ENCODE measurements around the gene THAP8.
"Not testable (repeated sequence)": the region's sequence is repeated elsewhere in the genome, so short reads cannot be mapped to it uniquely, and the experiment has no call there.

Gene THAP8

GRCh38 chr19:36073121-36073876 is 19.2 kb upstream of the THAP8 start:
- H3K4me3 ChIP-seq (ENCODE audit: low read length): no peak overlapping the region
- DNase-seq (ENCODE audit: low read depth, low spot score): no peak

GRCh38 chr19:36072081-36072480 is 18.0 kb upstream of the THAP8 start:
- no peak overlapping the region for H3K4me3 ChIP-seq (ENCODE audit: low read length)
- DNase-seq (ENCODE audit: low read depth, low spot score): no peak

GRCh38 chr19:36068810-36069499 is 14.9 kb upstream of the THAP8 start:
- DNase-seq (ENCODE audit: low read depth, low spot score); H3K4me3 ChIP-seq (ENCODE audit: low read length): not testable (repeated sequence)

GRCh38 chr19:36067681-36068080 is 13.6 kb upstream of the THAP8 start:
- no peak overlapping the region for H3K4me3 ChIP-seq (ENCODE audit: low read length)
- DNase-seq (ENCODE audit: low read depth, low spot score): no peak

- H3K4me3 ChIP-seq (ENCODE audit: low read length): no peak overlapping the region
- DNase-seq (ENCODE audit: low read depth, low spot score): no peak
Measured at GRCh38 chr19:36064826-36065225, 10.7 kb upstream of the THAP8 start.

GRCh38 chr19:36061367-36061766 is 7.3 kb upstream of the THAP8 start:
- H3K4me3 ChIP-seq (ENCODE audit: low read length): no peak overlapping the region
- no peak for DNase-seq (ENCODE audit: low read depth, low spot score)

- H3K4me3 ChIP-seq (ENCODE audit: low read length): no peak overlapping the region
- no peak for DNase-seq (ENCODE audit: low read depth, low spot score)
Measured at GRCh38 chr19:36060430-36060829, 6.3 kb upstream of the THAP8 start.

- DNase-seq (ENCODE audit: low read depth, low spot score): no peak
- H3K4me3 ChIP-seq (ENCODE audit: low read length): no peak overlapping the region
Measured at GRCh38 chr19:36059180-36059910, 5.3 kb upstream of the THAP8 start.

GRCh38 chr19:36058481-36059179 is 4.5 kb upstream of the THAP8 start:
- no peak overlapping the region for H3K4me3 ChIP-seq (ENCODE audit: low read length)
- DNase-seq (ENCODE audit: low read depth, low spot score): no peak

GRCh38 chr19:36054733-36055686 is 925 bp upstream of the THAP8 start, which contains the start of gene WDR62:
Gene WDR62 (plus strand): TSS chr19:36054897. CDS start chr19:36054972, 75 bp downstream.
- peak within 1 kb of the TSS; percentile 89 for H3K4me3 ChIP-seq (ENCODE audit: low read length)
- DNase-seq (ENCODE audit: low read depth, low spot score): peak; percentile 83

- DNase-seq (ENCODE audit: low read depth, low spot score): no peak
- H3K4me3 ChIP-seq (ENCODE audit: low read length): no peak overlapping the region
Measured at GRCh38 chr19:36051637-36052036, 2.4 kb downstream of the THAP8 start.

- no peak overlapping the region for H3K4me3 ChIP-seq (ENCODE audit: low read length)
- no peak for DNase-seq (ENCODE audit: low read depth, low spot score)
Measured at GRCh38 chr19:36051236-36051635, 2.8 kb downstream of the THAP8 start.

GRCh38 chr19:36049080-36049698 is 4.9 kb downstream of the THAP8 start:
- no peak overlapping the region for H3K4me3 ChIP-seq (ENCODE audit: low read length)
- DNase-seq (ENCODE audit: low read depth, low spot score): no peak

GRCh38 chr19:36047835-36048234 is 6.2 kb downstream of the THAP8 start:
- no peak for DNase-seq (ENCODE audit: low read depth, low spot score)

GRCh38 chr19:36046443-36047050 is 7.5 kb downstream of the THAP8 start:
- DNase-seq (ENCODE audit: low read depth, low spot score): no peak
- H3K4me3 ChIP-seq (ENCODE audit: low read length): no peak overlapping the region

More at GRCh38 chr19:36047835-36048234, 6.2 kb downstream of the THAP8 start:
- H3K4me3 ChIP-seq (ENCODE audit: low read length): no peak overlapping the region

GRCh38 chr19:36043952-36044351 is 10.1 kb downstream of the THAP8 start:
- no peak for DNase-seq (ENCODE audit: low read depth, low spot score)
- no peak overlapping the region for H3K4me3 ChIP-seq (ENCODE audit: low read length)

GRCh38 chr19:36041831-36042230 is 12.3 kb downstream of the THAP8 start:
- no peak overlapping the region for H3K4me3 ChIP-seq (ENCODE audit: low read length)
- DNase-seq (ENCODE audit: low read depth, low spot score): no peak
